ENCODE results near the gene CAPZB.
"Not testable (repeated sequence)": the region's sequence is repeated elsewhere in the genome, so short reads cannot be mapped to it uniquely, and the experiment has no call there.

Gene CAPZB

GRCh38 chr1:19485362-19486187 is at the start of gene CAPZB:
Gene CAPZB, minus strand, starts transcription at chr1:19485539. Its CDS starts 101 bp downstream, at chr1:19485438.
- DNase-seq = peak; percentile 92 to 95

GRCh38 chr1:19534281-19534680 is 48.9 kb upstream of the CAPZB start:
- DNase-seq = no peak

- DNase-seq = no peak
Observed at GRCh38 chr1:19533626-19534025, 48.3 kb upstream of the CAPZB start.

GRCh38 chr1:19532519-19532918 is 47.2 kb upstream of the CAPZB start:
- no peak for DNase-seq

GRCh38 chr1:19529664-19530063 is 44.3 kb upstream of the CAPZB start:
- no peak for DNase-seq

- DNase-seq = no peak
Observed at GRCh38 chr1:19528438-19528837, 43.1 kb upstream of the CAPZB start.

GRCh38 chr1:19525607-19526545 is 40.5 kb upstream of the CAPZB start:
- DNase-seq = no peak

- no peak for DNase-seq
Observed at GRCh38 chr1:19524791-19525190, 39.5 kb upstream of the CAPZB start.

- not testable (repeated sequence) for DNase-seq
Observed at GRCh38 chr1:19522570-19522969, 37.2 kb upstream of the CAPZB start.

- no peak for DNase-seq
Observed at GRCh38 chr1:19521411-19521810, 36.1 kb upstream of the CAPZB start.

GRCh38 chr1:19517017-19517416 is 31.7 kb upstream of the CAPZB start:
- no peak for DNase-seq

GRCh38 chr1:19515201-19515600 is 29.9 kb upstream of the CAPZB start:
- DNase-seq = no peak

GRCh38 chr1:19514391-19514831 is 29.1 kb upstream of the CAPZB start:
- DNase-seq = no peak

GRCh38 chr1:19512545-19512944 is 27.2 kb upstream of the CAPZB start:
- DNase-seq = no peak

GRCh38 chr1:19511116-19511515 is 25.8 kb upstream of the CAPZB start:
- DNase-seq = no peak

- DNase-seq = not testable (repeated sequence)
Observed at GRCh38 chr1:19509647-19510046, 24.3 kb upstream of the CAPZB start.

GRCh38 chr1:19507516-19507915 is 22.2 kb upstream of the CAPZB start:
- DNase-seq = no peak

GRCh38 chr1:19505693-19506457 is 20.5 kb upstream of the CAPZB start:
- no peak for DNase-seq

GRCh38 chr1:19504796-19505692 is 19.7 kb upstream of the CAPZB start:
- no peak for DNase-seq

GRCh38 chr1:19502284-19502683 is 16.9 kb upstream of the CAPZB start:
- not testable (repeated sequence) for DNase-seq

GRCh38 chr1:19499887-19500286 is 14.5 kb upstream of the CAPZB start:
- DNase-seq = not testable (repeated sequence)

GRCh38 chr1:19497443-19497842 is 12.1 kb upstream of the CAPZB start:
- DNase-seq = not testable (repeated sequence)

Data from stimulated activated CD4-positive, alpha-beta T cell treated with anti-CD3 and anti-CD28 coated beads, Interleukin-2, amount 100 ng/mL, for 48 hours (primary cell).